DND-41 (cell line): ENCODE results near the gene GPHA2.

Experiments used
- ATAC-seq: fragments of 200-7000 bp; cut with Tn5 transposase; 3 replicates; pipeline ENCODE4 v1.9.1; 2021; ENCODE audit warnings: low read depth; ENCODE audit not compliant: insufficient read depth
- DNase-seq: peaks from one replicate; pipeline ENCODE4 v3.0.0-alpha.2; 2020
- H2AFZ ChIP-seq: 2 replicates; pipeline ENCODE4 v1.6.0; 2012; ENCODE audit warnings: low read depth, low read length
- H3K27ac ChIP-seq: 2 replicates; pipeline ENCODE4 v1.5.1; 2012; ENCODE audit warnings: low read length, inconsistent platforms
- H3K27me3 ChIP-seq: fragments of 200-600 bp; sonication (generic); 2 replicates; pipeline ENCODE4 v1.6.0; 2012; ENCODE audit warnings: low read length, mild to moderate bottlenecking, inconsistent platforms; ENCODE audit not compliant: insufficient read depth, poor library complexity
- H3K36me3 ChIP-seq: 2 replicates; pipeline ENCODE4 v1.5.1; 2012; ENCODE audit warnings: low read length, inconsistent platforms; ENCODE audit not compliant: insufficient read depth
- H3K4me1 ChIP-seq: 2 replicates; pipeline ENCODE4 v1.5.1; 2012; ENCODE audit warnings: mild to moderate bottlenecking, low read length; ENCODE audit not compliant: insufficient read depth
- H3K4me2 ChIP-seq: 2 replicates; pipeline ENCODE4 v1.6.0; 2012; ENCODE audit warnings: mild to moderate bottlenecking, moderate library complexity, low read length, inconsistent platforms; ENCODE audit not compliant: insufficient read depth
- H3K4me3 ChIP-seq, 2 experiments: fragments of 200-600 bp in 1 of 2; shearing (Covaris generic) in 1 of 2; 2 replicates each; pipeline ENCODE4 v1.5.1; 2012 to 2016; ENCODE audit warnings: inconsistent platforms in 2 of 2, low read length in 2 of 2, mild to moderate bottlenecking in 2 of 2, low read depth in 1 of 2, moderate library complexity in 1 of 2
- H3K79me2 ChIP-seq: 2 replicates; pipeline ENCODE4 v1.6.0; 2012; ENCODE audit warnings: low read length, inconsistent platforms; ENCODE audit not compliant: insufficient read depth
- H3K9ac ChIP-seq: 2 replicates; pipeline ENCODE4 v1.6.0; 2012; ENCODE audit warnings: low read depth, mild to moderate bottlenecking, inconsistent platforms, low read length, moderate library complexity
- H3K9me3 ChIP-seq: 2 replicates; pipeline ENCODE4 v1.5.1; 2012; ENCODE audit warnings: low read length, moderate library complexity, mild to moderate bottlenecking, inconsistent platforms; ENCODE audit not compliant: insufficient read depth, severe bottlenecking
- H4K20me1 ChIP-seq: 2 replicates; pipeline ENCODE4 v1.6.0; 2012; ENCODE audit warnings: low read length; ENCODE audit not compliant: insufficient read depth
- EZH2 ChIP-seq: IDR thresholded peaks from 3 replicates; pipeline ENCODE4 v1.6.1; 2012; ENCODE audit warnings: borderline replicate concordance, low read depth, mild to moderate bottlenecking, moderate library complexity, low read length, inconsistent platforms; ENCODE audit not compliant: severe bottlenecking
- TF ChIP-seq, protein P1 (sequence below): IDR thresholded peaks from 2 replicates; pipeline ENCODE4 v1.5.1; 2012; ENCODE audit warnings: borderline replicate concordance, low read length, moderate library complexity, mild to moderate bottlenecking; ENCODE audit not compliant: poor library complexity, severe bottlenecking; ENCODE audit errors: extremely low read depth

The GPHA2 gene

DNA sequence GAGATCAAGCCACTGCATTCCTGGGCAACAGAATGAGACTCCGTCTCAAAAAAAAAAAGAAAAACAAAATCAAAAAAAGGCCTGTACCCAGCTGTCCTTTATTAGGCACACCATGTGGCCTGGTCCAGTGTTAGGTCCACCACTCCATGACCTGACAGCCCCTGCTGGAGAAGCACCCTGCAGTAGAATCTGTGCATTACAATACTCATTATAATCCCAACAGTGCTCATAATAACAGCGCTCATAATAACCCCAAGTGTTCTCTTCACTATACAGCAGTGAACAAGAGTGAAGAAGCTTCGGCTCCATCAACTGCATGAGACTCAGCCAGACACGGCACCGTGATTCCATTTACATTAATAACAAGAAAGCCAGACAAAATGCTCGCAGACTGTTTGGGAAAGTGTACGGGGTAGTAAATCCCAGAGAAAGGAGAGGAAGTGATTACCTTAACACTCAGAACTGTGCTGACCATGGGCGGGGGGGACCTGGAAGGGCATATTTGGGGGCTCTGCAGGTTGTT lies 48.4 kb downstream of the GPHA2 start:
- ATAC-seq = no peak
- H2AFZ ChIP-seq = peak overlapping the region; percentile 100
- no peaks in the 10 kb centered on the region for H3K36me3 ChIP-seq
- H4K20me1 ChIP-seq = no peaks in the 10 kb centered on the region
- no peak for DNase-seq
- H3K27me3 ChIP-seq = no peaks in the 10 kb centered on the region
- no peaks in the 10 kb centered on the region for H3K79me2 ChIP-seq
- H3K9ac ChIP-seq = peak overlapping the region; percentile 52
- H3K4me1 ChIP-seq = peaks cover 27% of the 10 kb centered on the region
- H3K27ac ChIP-seq = peak overlapping the region; percentile 47
- H3K4me3 ChIP-seq = no peak overlapping the region
- no peaks in the 10 kb centered on the region for H3K9me3 ChIP-seq
- TF ChIP-seq EZH2 = no peak
- TF ChIP-seq, protein P1, sequence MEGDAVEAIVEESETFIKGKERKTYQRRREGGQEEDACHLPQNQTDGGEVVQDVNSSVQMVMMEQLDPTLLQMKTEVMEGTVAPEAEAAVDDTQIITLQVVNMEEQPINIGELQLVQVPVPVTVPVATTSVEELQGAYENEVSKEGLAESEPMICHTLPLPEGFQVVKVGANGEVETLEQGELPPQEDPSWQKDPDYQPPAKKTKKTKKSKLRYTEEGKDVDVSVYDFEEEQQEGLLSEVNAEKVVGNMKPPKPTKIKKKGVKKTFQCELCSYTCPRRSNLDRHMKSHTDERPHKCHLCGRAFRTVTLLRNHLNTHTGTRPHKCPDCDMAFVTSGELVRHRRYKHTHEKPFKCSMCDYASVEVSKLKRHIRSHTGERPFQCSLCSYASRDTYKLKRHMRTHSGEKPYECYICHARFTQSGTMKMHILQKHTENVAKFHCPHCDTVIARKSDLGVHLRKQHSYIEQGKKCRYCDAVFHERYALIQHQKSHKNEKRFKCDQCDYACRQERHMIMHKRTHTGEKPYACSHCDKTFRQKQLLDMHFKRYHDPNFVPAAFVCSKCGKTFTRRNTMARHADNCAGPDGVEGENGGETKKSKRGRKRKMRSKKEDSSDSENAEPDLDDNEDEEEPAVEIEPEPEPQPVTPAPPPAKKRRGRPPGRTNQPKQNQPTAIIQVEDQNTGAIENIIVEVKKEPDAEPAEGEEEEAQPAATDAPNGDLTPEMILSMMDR = no peak
- peak overlapping the region; percentile 81 for H3K4me2 ChIP-seq

DNA sequence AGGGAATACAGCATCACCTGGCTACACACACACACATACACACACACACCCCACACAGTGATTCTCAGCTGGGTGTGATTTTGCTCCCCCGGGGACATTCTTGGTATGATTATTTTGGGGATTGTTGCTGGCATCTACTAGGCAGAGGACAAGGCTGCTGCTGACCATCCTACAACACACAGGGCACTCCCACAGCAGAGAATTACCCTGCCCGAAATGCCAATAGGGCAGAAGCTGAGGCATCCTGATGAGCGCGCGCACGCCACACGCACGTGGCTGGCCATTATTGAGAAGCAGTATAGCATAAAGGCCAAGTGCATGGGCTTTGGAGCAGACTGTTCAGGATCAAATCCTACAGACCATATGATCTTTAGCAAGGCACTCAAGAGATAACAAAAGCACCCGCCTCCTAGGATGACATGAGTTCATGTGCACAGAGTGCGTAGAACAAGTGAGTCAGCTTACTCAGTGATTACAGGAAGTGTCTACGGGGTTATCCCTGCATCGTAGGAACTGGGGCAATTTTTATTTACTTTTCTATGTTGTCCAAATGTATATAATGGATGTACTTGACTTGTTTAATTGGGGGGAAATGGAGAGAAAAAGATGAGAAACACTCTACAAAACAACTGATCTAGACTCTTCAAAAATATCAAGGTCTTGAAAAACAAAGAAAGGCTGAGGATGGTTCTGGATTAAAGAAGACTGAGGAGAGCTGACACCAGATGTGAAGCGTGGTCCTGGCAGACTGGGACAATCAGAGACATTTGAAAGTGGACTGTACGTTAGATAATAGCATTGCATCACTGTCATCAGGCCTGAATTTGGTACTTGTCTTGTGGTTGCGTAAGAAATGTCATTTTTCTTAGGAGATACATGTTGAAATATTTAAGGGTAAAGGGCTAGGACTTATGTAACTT lies 50.1 kb downstream of the GPHA2 start:
- TF ChIP-seq, protein P1 = no peak
- no peak for TF ChIP-seq EZH2
- H4K20me1 ChIP-seq = no peaks in the 10 kb centered on the region
- H3K9ac ChIP-seq = no peak overlapping the region
- DNase-seq (no peak), ATAC-seq (no peak)
- peaks cover 35% of the 10 kb centered on the region for H3K4me1 ChIP-seq
- H3K79me2 ChIP-seq = no peaks in the 10 kb centered on the region
- no peak overlapping the region for H3K4me3 ChIP-seq
- H3K36me3 ChIP-seq = no peaks in the 10 kb centered on the region
- no peaks in the 10 kb centered on the region for H3K9me3 ChIP-seq
- no peaks in the 10 kb centered on the region for H3K27me3 ChIP-seq
- no peak overlapping the region for H3K27ac ChIP-seq
- no peak overlapping the region for H3K4me2 ChIP-seq
- no peak overlapping the region for H2AFZ ChIP-seq
